ENCODE results near the gene HAO1.
A peak's percentile ranks its signal among the peaks of the same experiment; 100 is the strongest.

Gene HAO1

GRCh38 chr20:7940341-7940740 lies at the start of gene HAO1:
HAO1 (minus strand) TSS chr20:7940458; CDS start chr20:7940422, 36 bp downstream.
- no peak within 1 kb of the TSS for H3K4me3 ChIP-seq (ENCODE audit: low read depth, low read length)
- TF ChIP-seq, protein P1, sequence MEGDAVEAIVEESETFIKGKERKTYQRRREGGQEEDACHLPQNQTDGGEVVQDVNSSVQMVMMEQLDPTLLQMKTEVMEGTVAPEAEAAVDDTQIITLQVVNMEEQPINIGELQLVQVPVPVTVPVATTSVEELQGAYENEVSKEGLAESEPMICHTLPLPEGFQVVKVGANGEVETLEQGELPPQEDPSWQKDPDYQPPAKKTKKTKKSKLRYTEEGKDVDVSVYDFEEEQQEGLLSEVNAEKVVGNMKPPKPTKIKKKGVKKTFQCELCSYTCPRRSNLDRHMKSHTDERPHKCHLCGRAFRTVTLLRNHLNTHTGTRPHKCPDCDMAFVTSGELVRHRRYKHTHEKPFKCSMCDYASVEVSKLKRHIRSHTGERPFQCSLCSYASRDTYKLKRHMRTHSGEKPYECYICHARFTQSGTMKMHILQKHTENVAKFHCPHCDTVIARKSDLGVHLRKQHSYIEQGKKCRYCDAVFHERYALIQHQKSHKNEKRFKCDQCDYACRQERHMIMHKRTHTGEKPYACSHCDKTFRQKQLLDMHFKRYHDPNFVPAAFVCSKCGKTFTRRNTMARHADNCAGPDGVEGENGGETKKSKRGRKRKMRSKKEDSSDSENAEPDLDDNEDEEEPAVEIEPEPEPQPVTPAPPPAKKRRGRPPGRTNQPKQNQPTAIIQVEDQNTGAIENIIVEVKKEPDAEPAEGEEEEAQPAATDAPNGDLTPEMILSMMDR (IDR thresholded peaks at IDR 0.05; ENCODE audit: low read depth, low read length), result no peak

- no peak overlapping the region for H3K4me3 ChIP-seq (ENCODE audit: low read depth, low read length)
- TF ChIP-seq, protein P1 (IDR thresholded peaks at IDR 0.05; ENCODE audit: low read depth, low read length), result no peak
Observed at GRCh38 chr20:7989379-7989778, 49.1 kb upstream of the HAO1 start.

- TF ChIP-seq, protein P1 (IDR thresholded peaks at IDR 0.05; ENCODE audit: low read depth, low read length), result no peak
- H3K4me3 ChIP-seq (ENCODE audit: low read depth, low read length), result no peak overlapping the region
Observed at GRCh38 chr20:7985916-7986315, 45.7 kb upstream of the HAO1 start.

DNA sequence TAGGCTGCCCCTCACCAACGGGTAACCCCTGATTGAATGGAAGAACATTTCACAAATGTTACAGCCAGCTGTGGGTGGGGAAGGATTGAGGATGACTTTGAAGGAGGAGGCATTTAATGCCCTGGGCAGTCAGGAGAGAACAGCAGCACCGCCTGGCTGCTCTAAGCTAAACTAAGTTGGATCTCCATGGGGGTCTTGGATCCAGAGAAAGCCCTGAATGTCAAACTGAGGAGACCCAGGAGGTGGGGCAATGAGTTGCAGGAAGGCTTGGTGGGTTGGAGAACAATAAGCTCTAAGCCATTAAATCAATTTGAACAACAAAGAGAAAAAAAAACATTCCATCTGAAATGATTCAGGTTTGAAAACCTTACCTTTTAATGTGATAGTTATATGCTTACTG lies 43.9 kb upstream of the HAO1 start:
- TF ChIP-seq, protein P1 (IDR thresholded peaks at IDR 0.05; ENCODE audit: low read depth, low read length), result no peak
- H3K4me3 ChIP-seq (ENCODE audit: low read depth, low read length), result no peak overlapping the region

GRCh38 chr20:7981374-7981773 lies 41.1 kb upstream of the HAO1 start:
- no peak overlapping the region for H3K4me3 ChIP-seq (ENCODE audit: low read depth, low read length)
- TF ChIP-seq, protein P1 (IDR thresholded peaks at IDR 0.05; ENCODE audit: low read depth, low read length), result no peak

- TF ChIP-seq, protein P1 (IDR thresholded peaks at IDR 0.05; ENCODE audit: low read depth, low read length), result peak; percentile 33; the same call in 1 of the 2 replicates
- no peak overlapping the region for H3K4me3 ChIP-seq (ENCODE audit: low read depth, low read length)
Observed at GRCh38 chr20:7980332-7981046, 40.2 kb upstream of the HAO1 start.

DNA sequence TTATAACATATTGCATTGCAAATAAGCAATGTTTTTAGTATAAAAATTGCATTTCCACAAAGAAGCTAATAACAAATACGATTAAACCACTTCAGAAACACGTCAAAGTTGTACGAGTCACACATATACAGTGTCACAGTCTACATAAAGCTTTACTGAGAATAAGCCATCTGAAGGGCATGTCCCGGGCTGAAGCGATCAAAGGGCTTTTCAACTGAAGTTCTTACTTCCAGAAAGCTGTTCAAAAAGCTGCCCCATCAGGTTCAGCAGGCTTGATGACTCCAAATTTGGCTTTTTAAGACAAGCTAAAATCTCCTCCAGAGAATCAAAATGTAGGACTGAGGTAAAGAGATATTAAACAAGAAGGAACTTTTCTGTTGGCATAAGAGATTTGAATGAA lies 37.5 kb upstream of the HAO1 start:
- TF ChIP-seq, protein P1 (IDR thresholded peaks at IDR 0.05; ENCODE audit: low read depth, low read length), result no peak
- H3K4me3 ChIP-seq (ENCODE audit: low read depth, low read length), result no peak overlapping the region
